ENCODE measurements around the gene CELSR1. TPM values are rescaled to one million over a fixed set of nuclear protein-coding genes. Genes with fewer than 3 reads are reported as not detected.

Gene CELSR1
- total and polyA plus RNA-seq, 2 of the 13 experiments (the other 11 are each of a cell fraction or from before 2014, with no cell fraction given): 0.78 to 1.8 TPM

- peak; percentile 100 for TF ChIP-seq ZFY (CRISPR knock-in tag; IDR thresholded peaks at IDR 0.05)
- TF ChIP-seq ZNF503 (CRISPR knock-in tag; IDR thresholded peaks at IDR 0.05): peak; percentile 80
- peak; percentile 80 for TF ChIP-seq TEAD3 (CRISPR knock-in tag; optimal IDR thresholded peaks at IDR 0.05; ENCODE audit: borderline replicate concordance)
- 0 out of 2 replicates have a peak, but pooled peaks have one; percentile 33 for TF ChIP-seq GLMP (CRISPR knock-in tag; IDR thresholded peaks at IDR 0.05; ENCODE audit: borderline replicate concordance)
- peak; percentile 74; the same call in 1 of the 2 replicates for TF ChIP-seq ZNF431 (CRISPR knock-in tag; IDR thresholded peaks at IDR 0.05; ENCODE audit: borderline replicate concordance, low read depth)
- TF ChIP-seq DR1 (CRISPR knock-in tag; IDR thresholded peaks at IDR 0.05): peak; percentile 84
- TF ChIP-seq TBP (CRISPR knock-in tag; IDR thresholded peaks at IDR 0.05): 0 out of 2 replicates have a peak, but pooled peaks have one; percentile 44
- peak; percentile 92; the same call in 1 of the 2 replicates for TF ChIP-seq ZNF230 (CRISPR knock-in tag; IDR thresholded peaks at IDR 0.05)
- TF ChIP-seq TBX2 (CRISPR knock-in tag; IDR thresholded peaks at IDR 0.05; ENCODE audit: borderline replicate concordance): no peak; the same call in 1 of the 2 replicates
- TF ChIP-seq ARNTL (CRISPR knock-in tag; IDR thresholded peaks at IDR 0.05): peak; percentile 13; the same call in 1 of the 2 replicates
- peak; percentile 16; the same call in 1 of the 2 replicates for TF ChIP-seq ZNF609 (CRISPR knock-in tag; IDR thresholded peaks at IDR 0.05; ENCODE audit: borderline replicate concordance)
- TF ChIP-seq CCAR2 (optimal IDR thresholded peaks at IDR 0.05; ENCODE audit: low read depth, low read length): peak; percentile 81
- peak; percentile 88 for TF ChIP-seq PRMT3 (CRISPR knock-in tag; IDR thresholded peaks at IDR 0.05; ENCODE audit: borderline replicate concordance, low read depth)
- TF ChIP-seq DNMT3B (CRISPR knock-in tag; conservative IDR thresholded peaks at IDR 0.05): no peak; the same call in 1 of the 2 replicates
- peak; percentile 85 for TF ChIP-seq SMAD3 (CRISPR knock-in tag; IDR thresholded peaks at IDR 0.05)
- no peak; the same call in 1 of the 2 replicates for TF ChIP-seq ZNF746 (CRISPR knock-in tag; IDR thresholded peaks at IDR 0.05)
- TF ChIP-seq RAD21 (CRISPR knock-in tag; IDR thresholded peaks at IDR 0.05): peak; percentile 65
- TF ChIP-seq UBTF (CRISPR knock-in tag; IDR thresholded peaks at IDR 0.05): peak; percentile 98
These were observed 202.0 kb downstream of the CELSR1 start, which contains the start of gene TRMU (continued) for GRCh38 chr22:46335201-46336118.
